ENCODE data around the gene CDK11B.

The CDK11B gene

GRCh38 chr1:1614204-1614953 lies 44.4 kb downstream of the CDK11B start:
- no peak for DNase-seq

- DNase-seq, result no peak
Observed at GRCh38 chr1:1613509-1614082, 45.2 kb downstream of the CDK11B start.

GRCh38 chr1:1612104-1612400 lies 46.8 kb downstream of the CDK11B start:
- DNase-seq, result no peak

- DNase-seq, result no peak
Observed at GRCh38 chr1:1610796-1611195, 48.0 kb downstream of the CDK11B start.

GRCh38 chr1:1609822-1610485 lies 48.9 kb downstream of the CDK11B start:
- no peak for DNase-seq

- no peak for DNase-seq
Observed at GRCh38 chr1:1606232-1606631, 52.6 kb downstream of the CDK11B start.

- DNase-seq, result no peak
Observed at GRCh38 chr1:1605724-1606123, 53.1 kb downstream of the CDK11B start.

GRCh38 chr1:1605034-1605591 lies 53.7 kb downstream of the CDK11B start:
- no peak for DNase-seq

- no peak for DNase-seq
Observed at GRCh38 chr1:1604374-1605033, 54.3 kb downstream of the CDK11B start.

GRCh38 chr1:1603671-1604373 lies 55.0 kb downstream of the CDK11B start:
- no peak for DNase-seq

- no peak for DNase-seq
Observed at GRCh38 chr1:1602968-1603506, 55.8 kb downstream of the CDK11B start.

- no peak for DNase-seq
Observed at GRCh38 chr1:1602304-1602967, 56.4 kb downstream of the CDK11B start.

- DNase-seq, result no peak
Observed at GRCh38 chr1:1601564-1602303, 57.1 kb downstream of the CDK11B start.

GRCh38 chr1:1600861-1601563 lies 57.8 kb downstream of the CDK11B start:
- DNase-seq, result no peak

GRCh38 chr1:1599935-1600860 lies 58.6 kb downstream of the CDK11B start, which contains the start of gene FNDC10:
TSS of gene FNDC10 (minus strand) at chr1:1600135. CDS start at chr1:1600015, 120 bp downstream.
- DNase-seq, result no peak

- DNase-seq, result no peak
Observed at GRCh38 chr1:1599030-1599934, 59.5 kb downstream of the CDK11B start.

- no peak for DNase-seq
Observed at GRCh38 chr1:1598720-1599029, 60.1 kb downstream of the CDK11B start.

- DNase-seq, result no peak
Observed at GRCh38 chr1:1598051-1598719, 60.6 kb downstream of the CDK11B start.

Measured in hippocampal formation (tissue), 2 donors.